AG10803 (cell line): ENCODE measurements around the gene PLCXD3.

ENCODE experiments used
- DNase-seq: peaks from one replicate; pipeline ENCODE4 v3.0.0; 2010; ENCODE audit warnings: low read depth
- H3K4me3 ChIP-seq: 2 replicates; pipeline ENCODE4 v1.5.1; 2011; ENCODE audit warnings: mild to moderate bottlenecking, low read length, control low read depth
- TF ChIP-seq, protein P1 (sequence below): conservative IDR thresholded peaks from 2 replicates; pipeline ENCODE4 v1.5.1; 2011; ENCODE audit warnings: mild to moderate bottlenecking, low read length, control low read depth, inconsistent platforms

PLCXD3 gene

DNA sequence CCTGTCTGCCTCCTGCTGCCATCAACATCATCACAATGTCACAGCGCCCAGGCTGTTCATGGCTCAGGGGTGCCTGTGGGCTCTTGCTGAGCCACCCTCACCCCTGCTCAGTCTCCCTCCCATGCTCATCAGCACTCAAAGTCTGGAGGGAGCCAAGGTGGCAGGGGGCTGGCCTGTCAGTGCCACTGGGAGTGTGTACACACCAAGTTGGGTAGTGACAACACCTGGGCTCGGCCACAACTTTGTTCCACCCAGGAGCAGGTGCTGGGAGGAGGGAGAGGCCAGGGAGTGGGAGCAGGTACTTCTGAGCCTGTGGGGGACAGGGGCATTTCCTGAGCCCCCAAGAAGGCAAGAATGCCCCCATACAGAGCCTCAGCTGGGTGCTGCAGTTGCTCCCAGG lies 219.6 kb downstream of the PLCXD3 start:
- TF ChIP-seq, protein P1, sequence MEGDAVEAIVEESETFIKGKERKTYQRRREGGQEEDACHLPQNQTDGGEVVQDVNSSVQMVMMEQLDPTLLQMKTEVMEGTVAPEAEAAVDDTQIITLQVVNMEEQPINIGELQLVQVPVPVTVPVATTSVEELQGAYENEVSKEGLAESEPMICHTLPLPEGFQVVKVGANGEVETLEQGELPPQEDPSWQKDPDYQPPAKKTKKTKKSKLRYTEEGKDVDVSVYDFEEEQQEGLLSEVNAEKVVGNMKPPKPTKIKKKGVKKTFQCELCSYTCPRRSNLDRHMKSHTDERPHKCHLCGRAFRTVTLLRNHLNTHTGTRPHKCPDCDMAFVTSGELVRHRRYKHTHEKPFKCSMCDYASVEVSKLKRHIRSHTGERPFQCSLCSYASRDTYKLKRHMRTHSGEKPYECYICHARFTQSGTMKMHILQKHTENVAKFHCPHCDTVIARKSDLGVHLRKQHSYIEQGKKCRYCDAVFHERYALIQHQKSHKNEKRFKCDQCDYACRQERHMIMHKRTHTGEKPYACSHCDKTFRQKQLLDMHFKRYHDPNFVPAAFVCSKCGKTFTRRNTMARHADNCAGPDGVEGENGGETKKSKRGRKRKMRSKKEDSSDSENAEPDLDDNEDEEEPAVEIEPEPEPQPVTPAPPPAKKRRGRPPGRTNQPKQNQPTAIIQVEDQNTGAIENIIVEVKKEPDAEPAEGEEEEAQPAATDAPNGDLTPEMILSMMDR, result no peak
- DNase-seq, result no peak
- no peak overlapping the region for H3K4me3 ChIP-seq

DNA sequence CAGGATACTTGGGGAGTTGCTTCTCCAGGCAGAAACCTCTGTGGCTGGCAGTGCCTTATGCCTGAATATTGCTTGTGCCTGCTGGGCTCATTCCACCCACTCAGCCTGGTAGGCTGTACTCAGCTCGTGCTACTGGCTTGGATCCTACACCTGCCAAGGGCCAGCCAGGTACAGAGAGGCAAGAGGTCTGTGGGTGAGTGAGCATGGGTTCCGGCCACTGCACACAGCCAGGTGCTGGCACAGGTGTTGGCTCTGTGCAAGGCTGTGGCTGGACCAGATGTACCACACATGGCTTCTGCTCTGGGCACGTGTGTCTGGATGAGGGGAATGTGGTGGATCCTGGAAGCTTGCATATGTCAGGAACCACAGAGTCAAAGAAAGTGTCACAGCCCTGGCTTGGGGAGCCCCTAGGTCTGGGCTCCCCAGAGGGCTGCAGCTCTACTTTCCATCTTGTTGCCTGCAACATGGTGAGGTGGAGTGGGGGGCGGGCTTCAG lies 220.4 kb downstream of the PLCXD3 start:
- DNase-seq, result no peak
- H3K4me3 ChIP-seq, result no peak overlapping the region
- TF ChIP-seq, protein P1, result no peak

DNA sequence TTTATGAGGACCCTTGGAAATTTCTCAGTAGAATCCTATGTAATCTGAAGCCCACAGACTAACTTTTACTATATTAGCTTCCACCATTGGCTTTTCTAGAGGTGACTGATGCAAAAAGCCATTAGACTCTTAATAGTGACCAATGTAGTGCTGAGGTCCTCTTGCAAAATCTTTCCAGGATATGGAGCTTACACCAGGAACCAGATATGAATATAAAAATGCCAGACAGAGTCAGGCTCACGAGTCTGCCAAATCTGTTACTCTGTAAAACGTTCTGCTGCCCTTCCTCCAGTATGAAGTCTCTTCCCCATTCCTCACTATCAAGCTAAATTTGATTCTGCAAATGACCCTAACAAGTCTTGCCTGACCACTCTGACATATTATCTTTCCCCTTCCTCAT lies 223.7 kb downstream of the PLCXD3 start:
- DNase-seq, result no peak
- TF ChIP-seq, protein P1, result no peak
- H3K4me3 ChIP-seq, result no peak overlapping the region

- TF ChIP-seq, protein P1, result no peak
- H3K4me3 ChIP-seq, result no peak overlapping the region
- no peak for DNase-seq
Observed at GRCh38 chr5:41286165-41286564, 224.2 kb downstream of the PLCXD3 start.

- H3K4me3 ChIP-seq, result no peak overlapping the region
- no peak for DNase-seq
- TF ChIP-seq, protein P1, result no peak
Observed at GRCh38 chr5:41284938-41285337, 225.5 kb downstream of the PLCXD3 start.

- H3K4me3 ChIP-seq, result no peak overlapping the region
- no peak for DNase-seq
- TF ChIP-seq, protein P1, result no peak
Observed at GRCh38 chr5:41281215-41281810, 229.1 kb downstream of the PLCXD3 start.

DNA sequence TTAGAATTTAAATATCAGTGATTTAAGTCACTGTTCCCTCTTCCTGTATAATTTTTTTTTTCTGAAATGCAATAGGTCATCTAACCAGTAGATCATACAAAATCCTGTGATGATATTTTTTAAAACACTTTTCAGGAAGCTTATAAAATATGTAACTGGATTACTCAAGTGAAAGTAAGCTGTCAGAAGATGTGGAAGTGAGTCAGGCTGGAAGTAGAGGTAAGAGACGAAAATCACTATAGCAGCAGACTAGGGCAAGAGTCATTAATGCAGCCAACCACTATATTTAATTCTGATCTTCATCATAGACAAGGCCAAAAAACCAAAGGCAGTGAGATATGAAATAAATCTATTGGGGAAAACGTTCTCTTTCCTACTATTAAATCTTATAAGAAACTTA lies 231.4 kb downstream of the PLCXD3 start:
- TF ChIP-seq, protein P1, result no peak
- DNase-seq, result no peak
- H3K4me3 ChIP-seq, result no peak overlapping the region
